ENCODE data around the gene DIDO1.
"Not testable (repeated sequence)": the region's sequence is repeated elsewhere in the genome, so short reads cannot be mapped to it uniquely, and the experiment has no call there.

The DIDO1 gene

GRCh38 chr20:62962221-62962879, 36.0 kb upstream of the DIDO1 start:
- no peak for DNase-seq

DNA sequence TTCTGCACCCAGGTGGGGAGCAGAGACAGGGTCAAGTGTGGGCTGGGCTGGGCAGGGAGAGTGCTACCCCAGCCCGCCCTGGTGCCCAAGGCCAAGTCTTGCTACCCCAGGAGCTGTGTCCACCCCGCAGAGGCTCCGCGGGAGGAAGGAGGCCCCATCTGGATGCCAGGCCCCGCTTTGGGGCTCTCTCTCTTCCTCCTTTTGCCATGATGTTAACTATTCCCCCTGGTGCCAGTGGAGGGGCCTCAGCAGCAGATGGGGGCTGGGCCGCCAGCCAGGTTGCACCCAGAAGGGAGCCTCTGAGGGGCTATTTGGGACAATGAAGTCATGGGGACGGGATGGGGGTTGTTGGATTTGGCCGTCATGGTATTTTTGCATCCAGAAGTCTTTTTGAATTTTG, 35.5 kb upstream of the DIDO1 start:
- DNase-seq = no peak

DNA sequence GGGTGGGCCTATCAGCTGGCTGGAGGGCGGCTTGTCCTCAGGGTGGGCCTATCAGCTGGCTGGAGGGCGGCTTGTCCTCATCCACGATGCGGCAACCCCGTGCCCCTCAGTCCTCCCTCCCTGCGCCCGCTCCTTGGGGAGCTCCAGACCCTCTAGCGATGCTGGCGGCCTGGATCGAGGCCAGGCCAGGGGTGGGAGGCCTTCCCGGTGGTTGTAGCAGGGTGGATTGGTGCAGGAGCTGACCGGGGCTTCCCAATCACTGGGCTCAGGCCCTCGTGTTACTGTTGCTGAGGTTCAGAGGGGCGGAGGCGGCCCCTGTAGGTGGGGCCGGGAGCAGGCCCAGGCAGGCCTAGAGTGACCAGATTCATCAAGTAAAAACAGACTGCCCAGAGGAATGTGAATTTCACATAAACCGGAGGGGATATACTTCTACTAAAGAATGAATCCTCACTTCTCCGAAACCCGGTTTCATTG, 35.0 kb upstream of the DIDO1 start:
- no peak for DNase-seq

DNA sequence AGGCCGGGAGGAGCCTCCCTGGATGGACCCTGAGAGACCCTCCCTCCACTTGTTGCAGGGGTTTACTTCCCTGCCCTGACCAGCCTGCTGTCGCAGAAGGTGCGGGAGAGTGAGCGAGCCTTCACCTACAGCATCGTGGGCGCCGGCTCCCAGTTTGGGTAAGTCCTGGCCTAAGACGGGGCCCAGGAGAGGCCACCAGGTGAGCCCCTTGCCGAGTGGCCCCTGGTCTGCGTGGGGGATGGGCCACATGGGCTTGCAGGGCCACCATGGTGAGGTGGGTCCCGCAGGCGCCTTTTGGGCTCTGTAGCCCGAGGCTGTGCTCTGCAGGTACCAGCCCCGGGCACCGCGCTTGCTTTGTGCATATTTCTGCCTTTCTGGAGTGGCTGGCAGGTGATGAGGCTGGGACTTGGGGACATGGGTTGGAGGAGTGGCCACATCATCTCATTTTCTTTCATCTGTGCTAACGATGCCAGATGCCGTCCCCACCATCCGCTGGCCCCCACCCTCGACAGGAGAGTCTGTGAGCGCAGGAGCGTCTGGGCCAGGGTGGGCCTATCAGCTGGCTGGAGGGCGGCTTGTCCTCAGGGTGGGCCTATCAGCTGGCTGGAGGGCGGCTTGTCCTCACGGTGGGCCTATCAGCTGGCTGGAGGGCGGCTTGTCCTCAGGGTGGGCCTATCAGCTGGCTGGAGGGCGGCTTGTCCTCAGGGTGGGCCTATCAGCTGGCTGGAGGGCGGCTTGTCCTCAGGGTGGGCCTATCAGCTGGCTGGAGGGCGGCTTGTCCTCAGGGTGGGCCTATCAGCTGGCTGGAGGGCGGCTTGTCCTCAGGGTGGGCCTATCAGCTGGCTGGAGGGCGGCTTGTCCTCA, 34.4 kb upstream of the DIDO1 start:
- not testable (repeated sequence) for DNase-seq

DNA sequence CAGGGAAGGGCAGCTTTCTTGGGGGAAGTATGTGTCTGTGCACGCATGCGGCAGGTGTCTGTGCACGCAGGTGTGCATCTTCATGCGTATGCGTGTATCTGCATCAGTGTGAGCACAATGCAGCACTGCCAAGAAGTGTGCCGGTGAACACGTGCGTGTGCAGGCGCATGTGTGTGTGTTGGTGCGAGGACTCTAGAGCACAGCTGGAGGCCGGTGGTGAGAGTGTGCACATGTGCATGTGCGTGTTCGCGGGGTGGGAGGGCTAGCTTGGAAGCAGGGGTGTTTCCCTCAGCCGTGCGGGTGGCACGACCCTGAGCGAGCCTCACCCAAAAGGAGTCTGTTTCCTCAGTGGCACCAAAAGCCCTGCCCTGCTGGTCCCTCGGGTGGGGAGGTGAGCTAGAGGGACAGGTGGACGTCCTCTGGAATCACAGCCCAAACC, 33.7 kb upstream of the DIDO1 start:
- no peak for DNase-seq

DNA sequence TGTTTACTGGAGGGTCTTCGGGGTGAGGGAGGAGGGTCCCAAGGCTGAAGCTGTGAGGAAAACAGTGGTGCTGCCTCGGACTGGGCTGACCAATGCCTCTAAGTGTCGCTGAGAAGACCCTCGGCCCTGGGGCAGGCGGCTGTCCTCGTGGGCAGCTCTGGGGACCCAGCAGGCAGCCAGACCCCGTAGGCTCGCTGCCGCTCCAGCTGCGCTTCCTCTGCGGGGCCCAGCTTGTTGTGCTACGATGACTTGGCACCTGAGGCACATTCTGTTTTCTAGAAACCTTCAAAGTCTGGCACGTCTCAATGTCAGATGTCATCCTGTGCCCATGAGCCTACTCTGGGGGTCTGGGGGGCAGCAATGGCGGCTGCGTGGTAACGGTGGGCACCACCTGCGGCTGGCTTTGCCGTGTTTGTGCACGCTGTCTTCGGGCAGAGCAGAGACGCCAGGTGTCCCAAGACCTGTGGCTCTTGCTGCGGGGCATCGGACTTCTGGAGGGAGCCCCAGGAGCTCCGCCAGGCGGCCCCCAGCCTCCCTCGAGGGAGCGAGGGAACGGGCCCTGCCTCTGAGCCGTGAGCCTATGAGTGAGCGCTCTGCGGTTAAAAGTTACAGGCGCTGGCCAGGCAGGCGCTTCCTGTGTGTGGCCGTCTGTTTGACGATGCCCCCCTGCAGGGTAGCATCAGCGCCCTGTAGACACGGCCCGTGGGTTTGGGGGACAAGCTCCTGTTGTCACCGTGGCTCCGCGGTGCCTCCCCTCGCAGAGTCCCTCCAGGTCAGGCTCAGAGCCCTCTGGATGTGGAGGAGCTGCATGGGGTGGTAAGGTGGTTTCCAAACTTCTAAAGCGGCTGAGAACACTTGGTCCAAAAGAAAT, 33.0 kb upstream of the DIDO1 start:
- DNase-seq = no peak

DNA sequence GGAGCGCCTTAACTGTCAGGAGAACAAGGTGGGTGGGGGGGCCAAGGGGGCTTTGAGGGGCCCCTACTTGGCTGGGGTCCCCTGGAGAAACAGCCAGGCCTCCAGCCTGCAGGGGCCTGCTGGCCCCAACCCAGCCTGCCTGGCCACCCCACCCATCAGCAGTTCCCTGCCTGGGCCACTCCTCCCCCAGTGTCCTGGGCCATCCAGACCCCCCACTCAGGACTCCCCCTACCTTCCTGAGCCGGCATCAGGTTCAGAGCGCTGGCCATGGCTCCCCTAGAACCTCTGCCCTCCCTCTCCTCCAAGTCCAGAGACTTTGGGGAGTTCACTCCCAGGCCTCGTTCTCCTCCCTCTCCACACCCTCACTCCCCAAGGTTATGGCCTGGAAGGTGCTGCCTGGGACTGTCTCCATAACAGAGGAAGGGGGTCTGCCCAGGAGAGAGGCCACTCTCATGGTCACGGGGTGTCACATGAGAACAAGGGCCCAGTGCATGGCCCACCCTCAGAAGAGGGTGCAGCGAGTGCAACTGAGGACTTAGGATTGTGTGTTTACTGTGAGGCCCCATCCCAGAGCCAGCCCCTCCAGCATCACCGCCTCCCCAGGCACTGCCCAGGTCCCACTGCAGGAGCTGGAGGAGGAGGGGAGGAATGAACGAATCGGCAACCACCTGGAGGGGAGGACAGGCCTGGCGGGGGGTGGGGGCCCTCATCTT, 32.2 kb upstream of the DIDO1 start:
- no peak for DNase-seq

GRCh38 chr20:62957136-62958117, 31.1 kb upstream of the DIDO1 start:
- DNase-seq = no peak

GRCh38 chr20:62956387-62957135, 30.3 kb upstream of the DIDO1 start:
- DNase-seq = no peak

- no peak for DNase-seq
These were observed 29.4 kb upstream of the DIDO1 start for GRCh38 chr20:62955519-62956386.

GRCh38 chr20:62953839-62954703, 27.8 kb upstream of the DIDO1 start:
- DNase-seq = peak; percentile 49

GRCh38 chr20:62952968-62953838, 26.9 kb upstream of the DIDO1 start:
- no peak for DNase-seq

GRCh38 chr20:62952373-62952967, 26.2 kb upstream of the DIDO1 start, which contains the start of gene SLC17A9:
Gene SLC17A9 (plus strand): TSS chr20:62952709. CDS start chr20:62952831, 122 bp downstream.
- DNase-seq = no peak

- no peak for DNase-seq
These were observed 25.6 kb upstream of the DIDO1 start for GRCh38 chr20:62951896-62952372.

- DNase-seq = no peak
These were observed 25.0 kb upstream of the DIDO1 start for GRCh38 chr20:62951143-62951895.

DNA sequence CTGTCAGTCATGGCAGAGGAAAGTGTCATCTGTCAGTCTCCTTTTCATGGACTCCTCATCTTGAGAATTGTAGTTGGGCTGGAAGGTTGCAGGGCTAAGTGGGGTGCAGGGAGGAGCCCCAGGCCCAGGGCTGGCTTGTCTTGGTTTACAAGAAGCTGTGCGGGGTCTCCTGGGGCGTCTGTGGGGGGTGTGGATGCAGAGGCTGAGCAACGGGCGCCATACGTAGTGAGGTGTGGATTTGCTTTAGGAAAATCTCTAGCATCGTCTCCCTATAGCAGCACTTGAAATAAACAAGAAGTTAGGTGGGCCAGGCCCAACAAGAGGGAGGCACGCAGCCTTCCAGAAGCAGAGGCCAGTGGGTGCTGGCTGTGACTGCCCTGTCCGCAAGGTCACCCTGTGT, 24.4 kb upstream of the DIDO1 start:
- no peak for DNase-seq

Data from stimulated activated CD4-positive, alpha-beta T cell treated with anti-CD3 and anti-CD28 coated beads, Interleukin-4, amount 100 ng/mL, for 24 hours (primary cell).